ENCODE measurements around the gene TELO2.
A peak's percentile ranks its signal among the peaks of the same experiment; 100 is the strongest.

The TELO2 gene

GRCh38 chr16:1524366-1524765, 31.2 kb downstream of the TELO2 start:
- DNase-seq, result no peak

- no peak for DNase-seq
Observed at GRCh38 chr16:1525871-1526607, 32.9 kb downstream of the TELO2 start.

GRCh38 chr16:1526608-1527555, 33.7 kb downstream of the TELO2 start:
- no peak for DNase-seq

GRCh38 chr16:1527836-1528811, 35.0 kb downstream of the TELO2 start:
- peak; percentile 63 for DNase-seq

- no peak for DNase-seq
Observed at GRCh38 chr16:1528921-1529537, 35.9 kb downstream of the TELO2 start.

- no peak for DNase-seq
Observed at GRCh38 chr16:1530349-1530882, 37.3 kb downstream of the TELO2 start.

GRCh38 chr16:1530883-1531637, 37.9 kb downstream of the TELO2 start:
- DNase-seq, result peak; percentile 77

- no peak for DNase-seq
Observed at GRCh38 chr16:1531638-1531910, 38.4 kb downstream of the TELO2 start.

- DNase-seq, result no peak
Observed at GRCh38 chr16:1532081-1532760, 39.1 kb downstream of the TELO2 start.

GRCh38 chr16:1532771-1533170, 39.6 kb downstream of the TELO2 start:
- DNase-seq, result no peak

GRCh38 chr16:1533443-1533951, 40.3 kb downstream of the TELO2 start, which contains the start of gene TMEM204:
TSS of gene TMEM204 (plus strand) at chr16:1533666. CDS start at chr16:1534276, 610 bp downstream.
- peak; percentile 81 for DNase-seq

GRCh38 chr16:1534021-1535020, 41.2 kb downstream of the TELO2 start:
- DNase-seq, result no peak

- no peak for DNase-seq
Observed at GRCh38 chr16:1535391-1536291, 42.5 kb downstream of the TELO2 start.

GRCh38 chr16:1536601-1537000, 43.4 kb downstream of the TELO2 start:
- no peak for DNase-seq

- DNase-seq, result no peak
Observed at GRCh38 chr16:1537138-1537577, 44.0 kb downstream of the TELO2 start.

- no peak for DNase-seq
Observed at GRCh38 chr16:1537763-1538289, 44.7 kb downstream of the TELO2 start.

- DNase-seq, result no peak
Observed at GRCh38 chr16:1538804-1539520, 45.8 kb downstream of the TELO2 start.

All from right forelimb (tissue), 1 donor.